ENCODE data around the gene DNAAF2.
"Not testable (repeated sequence)": the region's sequence is repeated elsewhere in the genome, so short reads cannot be mapped to it uniquely, and the experiment has no call there.

The DNAAF2 gene

GRCh38 chr14:49620182-49621113 is 14.6 kb downstream of the DNAAF2 start, which contains the start of the genes MGAT2 and RPL36AL:
MGAT2 (plus strand) TSS chr14:49620799; CDS start chr14:49621269, 470 bp downstream.
RPL36AL (minus strand) TSS chr14:49620626; CDS start chr14:49619104, 1,522 bp downstream.
- peak; percentile 94 to 95 for DNase-seq

DNA sequence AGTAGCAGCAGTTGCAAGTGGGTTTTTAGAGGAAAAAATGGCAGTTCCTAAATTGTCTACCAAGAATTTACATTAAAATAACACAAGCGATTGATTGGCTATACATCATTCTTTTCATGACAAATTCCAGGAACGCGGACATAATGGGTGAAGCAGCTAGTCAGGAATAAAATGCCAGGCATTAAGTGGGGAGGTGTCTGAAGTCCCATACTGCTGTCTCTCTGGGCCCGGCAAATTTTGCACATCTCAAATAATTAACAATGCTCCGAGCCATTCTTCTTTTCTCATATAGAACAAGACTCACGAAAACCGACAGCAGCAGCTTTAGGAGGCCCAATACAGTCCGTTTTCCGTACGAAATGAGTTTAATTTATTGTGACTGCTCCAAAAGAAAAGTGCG is 15.3 kb downstream of the DNAAF2 start:
- DNase-seq, result no peak

DNA sequence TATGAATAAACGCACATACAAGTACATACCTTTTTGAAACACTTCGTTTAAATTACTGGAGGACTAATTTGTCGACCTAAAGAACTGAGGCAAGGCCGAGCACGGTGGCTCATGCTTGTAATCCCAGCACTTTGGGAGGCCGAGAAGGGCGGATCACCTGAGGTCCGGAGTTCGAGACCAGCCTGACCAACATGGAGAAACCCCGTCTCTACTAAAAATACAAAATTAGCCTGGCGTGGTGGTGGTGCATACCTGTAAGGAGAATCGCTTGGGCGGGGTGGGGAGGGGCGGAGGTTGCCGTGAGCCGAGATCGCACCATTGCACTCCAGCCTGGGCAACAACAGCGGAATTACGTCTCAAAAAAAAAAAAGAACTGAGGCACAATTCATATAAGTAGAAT is 15.8 kb downstream of the DNAAF2 start:
- DNase-seq, result not testable (repeated sequence)

- DNase-seq, result no peak
Observed at GRCh38 chr14:49617852-49618519, 17.1 kb downstream of the DNAAF2 start.

- DNase-seq, result no peak
Observed at GRCh38 chr14:49615776-49616175, 19.3 kb downstream of the DNAAF2 start.

- DNase-seq, result no peak
Observed at GRCh38 chr14:49614196-49614595, 20.8 kb downstream of the DNAAF2 start.

DNA sequence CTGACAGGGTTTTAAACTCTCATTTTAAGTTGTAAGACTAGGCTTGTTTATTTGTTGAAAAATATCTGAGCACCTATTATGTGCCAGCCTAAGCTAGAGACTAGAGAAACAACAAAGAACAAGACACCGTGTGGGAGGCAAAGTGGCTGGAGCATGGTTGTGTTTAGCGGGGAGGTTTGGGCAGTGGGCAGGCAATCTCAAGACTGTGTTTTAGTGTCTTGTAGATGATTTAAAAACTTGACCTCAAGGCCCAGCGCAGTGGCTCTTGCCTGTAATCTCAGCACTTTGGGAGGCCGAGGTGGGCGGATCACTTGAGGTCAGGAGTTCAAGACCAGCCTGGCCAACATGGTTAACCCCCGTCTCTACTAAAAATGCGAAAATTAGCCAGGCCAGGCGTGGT is 22.4 kb downstream of the DNAAF2 start:
- no peak for DNase-seq

DNA sequence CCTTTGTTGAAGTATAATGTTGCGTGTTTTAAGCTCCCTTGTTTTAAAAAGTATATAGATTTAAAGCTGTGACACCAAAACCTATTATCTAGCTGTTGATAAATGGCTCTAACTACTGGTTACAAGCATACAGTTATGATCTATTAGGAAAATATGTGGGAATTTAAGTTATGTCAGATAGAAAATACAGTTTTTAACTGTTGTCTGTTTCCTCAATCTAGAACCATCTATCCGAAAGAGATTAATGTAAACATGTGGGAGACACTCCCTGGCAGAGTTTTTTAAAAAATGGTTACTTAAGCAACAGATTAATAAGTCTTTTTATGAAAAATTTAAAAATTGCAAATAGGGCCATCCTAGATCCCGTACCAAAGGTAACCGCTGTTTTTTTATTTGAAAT is 22.8 kb downstream of the DNAAF2 start:
- no peak for DNase-seq

GRCh38 chr14:49607583-49607982 is 27.5 kb downstream of the DNAAF2 start:
- DNase-seq, result no peak

DNA sequence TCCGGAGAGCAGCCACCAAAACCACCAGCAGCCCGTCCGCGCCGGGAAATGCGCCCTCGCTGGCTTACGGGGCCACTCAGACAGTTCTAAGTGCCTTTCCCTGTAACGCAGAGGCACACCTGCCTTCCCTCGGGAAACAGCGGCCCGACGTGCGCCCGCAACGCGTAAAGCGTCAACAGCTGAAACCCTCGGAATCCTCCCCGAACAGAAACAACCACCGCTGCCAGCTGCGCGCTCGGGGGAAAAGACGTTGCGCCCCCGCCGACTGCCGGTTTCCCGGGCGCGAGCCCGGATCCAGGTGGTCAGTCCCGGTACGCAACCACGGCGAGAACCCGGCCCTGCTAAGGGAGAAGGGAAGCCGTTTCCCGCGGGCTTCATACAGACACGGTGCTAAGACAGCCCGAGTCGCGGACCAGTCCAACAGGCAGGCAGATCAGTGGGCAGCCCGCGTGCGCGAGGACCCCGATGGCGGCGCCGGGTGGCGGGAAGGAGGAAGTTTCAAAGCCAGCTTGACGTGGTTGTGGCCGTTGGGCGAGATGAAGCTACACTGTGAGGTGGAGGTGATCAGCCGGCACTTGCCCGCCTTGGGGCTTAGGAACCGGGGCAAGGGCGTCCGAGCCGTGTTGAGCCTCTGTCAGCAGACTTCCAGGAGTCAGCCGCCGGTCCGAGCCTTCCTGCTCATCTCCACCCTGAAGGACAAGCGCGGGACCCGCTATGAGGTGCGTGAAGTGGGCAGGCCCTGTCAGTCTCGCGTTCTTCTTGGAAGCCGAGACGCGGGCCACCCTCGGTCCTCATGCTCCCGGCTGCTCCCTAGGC is 36.4 kb downstream of the DNAAF2 start, which contains the start of gene LRR1:
Gene LRR1 (plus strand): TSS at position 456 of the 816 bp plus-strand sequence. CDS start 81 bp downstream, at position 537.
- peak; percentile 84 to 87 for DNase-seq

DNA sequence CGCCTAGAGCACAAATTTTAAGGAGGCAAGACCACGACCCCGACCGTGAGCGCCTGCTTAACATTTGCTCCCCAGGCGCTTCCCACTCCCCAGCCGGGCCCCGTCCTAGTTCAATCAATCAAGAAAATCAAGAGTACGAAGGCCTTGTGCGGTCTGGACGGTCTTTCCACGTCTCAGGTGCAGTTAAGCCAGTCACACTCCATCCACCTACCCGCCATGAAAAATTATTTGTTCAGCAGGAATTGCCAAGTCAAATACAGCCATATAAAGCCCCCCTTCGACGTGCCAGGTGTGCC is 36.9 kb downstream of the DNAAF2 start:
- DNase-seq, result peak in 1 of 2 donors; percentile 9

GRCh38 chr14:49594347-49595091 is 40.5 kb downstream of the DNAAF2 start:
- no peak for DNase-seq

DNA sequence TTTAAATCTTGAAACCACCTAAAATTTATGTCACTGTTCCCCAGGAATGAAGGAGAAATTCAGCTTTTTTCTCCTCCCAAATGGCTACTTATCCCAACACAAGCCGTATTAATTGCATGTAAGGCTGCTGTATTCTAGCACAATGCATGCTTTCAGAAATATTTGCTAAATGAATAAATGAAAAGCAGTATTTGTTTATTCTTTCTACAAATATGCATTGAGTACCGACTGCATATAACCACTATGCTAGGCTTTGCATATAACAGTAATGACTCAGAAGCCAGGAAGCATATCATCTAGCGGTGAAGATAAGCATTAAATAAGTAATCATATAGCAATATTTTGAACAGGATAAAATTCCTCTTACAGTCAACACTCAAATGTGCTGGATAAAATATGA is 42.0 kb downstream of the DNAAF2 start:
- DNase-seq, result no peak

GRCh38 chr14:49589387-49589786 is 45.7 kb downstream of the DNAAF2 start:
- no peak for DNase-seq

DNA sequence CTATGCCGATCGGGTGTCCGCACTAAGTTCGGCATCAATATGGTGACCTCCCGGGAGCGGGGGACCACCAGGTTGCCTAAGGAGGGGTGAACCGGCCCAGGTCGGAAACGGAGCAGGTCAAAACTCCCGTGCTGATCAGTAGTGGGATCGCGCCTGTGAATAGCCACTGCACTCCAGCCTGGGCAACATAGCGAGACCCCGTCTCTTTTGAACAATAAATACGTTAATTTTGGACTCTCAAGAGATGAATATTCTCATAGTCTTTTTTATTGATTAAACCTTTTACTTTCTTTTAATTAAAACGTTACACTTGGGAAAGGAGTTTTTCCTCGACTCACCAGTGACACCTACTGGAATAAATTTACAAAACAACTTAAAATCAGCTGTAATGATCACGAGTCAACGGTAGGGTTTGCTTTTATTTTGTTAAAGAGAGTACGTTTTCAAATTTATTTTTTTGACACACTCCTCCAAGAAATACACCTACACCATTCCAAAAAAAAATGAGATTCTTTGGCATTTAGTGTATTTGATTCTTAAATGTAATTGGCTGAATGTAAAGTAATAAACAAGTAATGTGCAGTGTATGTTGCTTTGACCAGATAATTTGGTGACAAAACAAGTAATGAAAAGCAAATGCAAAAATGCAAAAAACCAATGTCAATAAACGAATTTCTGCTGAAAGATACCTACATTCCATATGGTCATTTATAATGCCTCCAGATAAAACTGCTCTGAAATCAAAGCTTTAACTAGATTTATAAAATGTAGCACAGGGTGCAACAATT is 48.2 kb downstream of the DNAAF2 start:
- DNase-seq, result peak in 1 of 2 donors; percentile 84

- peak; percentile 99 for DNase-seq
Observed at GRCh38 chr14:49585803-49586672, 49.0 kb downstream of the DNAAF2 start, which contains the start of gene RPS29. RPS29 (minus strand) TSS chr14:49586380; CDS start chr14:49586346, 34 bp downstream.

DNA sequence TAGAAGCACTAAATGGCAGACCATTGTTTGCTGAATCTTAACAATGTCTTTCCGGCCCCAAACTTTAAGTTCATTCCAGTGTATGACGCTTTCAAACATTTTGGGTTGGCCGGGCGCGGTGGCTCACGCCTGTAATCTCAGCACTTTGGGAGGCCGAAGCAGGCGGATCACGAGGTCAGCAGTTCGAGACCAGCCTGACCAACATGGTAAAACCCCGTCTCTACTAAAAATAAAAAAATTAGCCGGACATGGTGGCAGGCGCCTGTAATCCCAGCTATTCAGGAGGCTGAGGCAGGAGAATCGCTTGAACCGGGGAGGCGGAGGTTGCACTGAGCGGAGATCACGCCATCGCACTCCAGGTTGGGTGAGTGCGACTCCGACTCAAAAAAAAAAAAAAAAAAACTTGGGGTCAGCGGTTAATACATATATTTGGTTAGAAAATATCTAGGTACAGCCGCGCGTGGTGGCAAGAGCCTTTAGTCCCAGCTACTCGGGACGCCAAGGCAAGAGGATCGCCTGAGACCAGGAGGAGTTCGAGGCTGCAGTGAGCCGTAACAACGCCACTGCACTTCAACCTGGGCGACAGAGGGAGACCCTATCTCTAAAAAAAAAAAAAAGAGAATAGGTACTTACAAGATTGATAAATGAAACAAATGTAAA is 49.9 kb downstream of the DNAAF2 start:
- DNase-seq, result peak in 1 of 2 donors; percentile 18

GRCh38 chr14:49584058-49584457 is 51.0 kb downstream of the DNAAF2 start:
- DNase-seq, result no peak

GRCh38 chr14:49583629-49584028 is 51.4 kb downstream of the DNAAF2 start:
- no peak for DNase-seq

Measured in CD4-positive, alpha-beta T cell treated with Interleukin-1 beta for 1 hour (primary cell).